Measurements from ENCODE around the gene NTN1.
"Not testable (repeated sequence)": the region's sequence is repeated elsewhere in the genome, so short reads cannot be mapped to it uniquely, and the experiment has no call there.

The NTN1 gene

GRCh38 chr17:9123594-9124553 lies 102.6 kb downstream of the NTN1 start:
- no peak for DNase-seq (ENCODE audit: low read depth)

GRCh38 chr17:9124554-9124935 lies 103.2 kb downstream of the NTN1 start:
- DNase-seq (ENCODE audit: low read depth) = no peak

DNA sequence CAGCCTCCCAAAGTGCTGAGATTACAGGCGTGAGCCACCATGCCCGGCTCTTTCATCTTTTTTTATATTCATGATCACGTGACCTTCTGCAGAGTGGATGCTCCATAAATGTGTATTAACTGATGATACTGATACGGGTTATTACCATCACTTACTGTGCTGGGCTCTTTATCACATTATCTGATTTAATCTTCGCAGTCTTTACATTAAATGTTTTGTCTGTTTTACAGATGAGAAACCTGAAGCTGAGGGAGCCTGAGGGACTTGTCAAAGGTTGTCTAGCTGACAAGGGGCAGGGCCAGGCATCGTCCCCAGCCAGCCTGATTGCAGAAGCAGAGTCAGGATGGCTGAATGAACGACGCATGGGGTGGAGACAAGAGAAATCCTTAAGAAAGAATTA lies 104.4 kb downstream of the NTN1 start:
- DNase-seq (ENCODE audit: low read depth) = no peak

DNA sequence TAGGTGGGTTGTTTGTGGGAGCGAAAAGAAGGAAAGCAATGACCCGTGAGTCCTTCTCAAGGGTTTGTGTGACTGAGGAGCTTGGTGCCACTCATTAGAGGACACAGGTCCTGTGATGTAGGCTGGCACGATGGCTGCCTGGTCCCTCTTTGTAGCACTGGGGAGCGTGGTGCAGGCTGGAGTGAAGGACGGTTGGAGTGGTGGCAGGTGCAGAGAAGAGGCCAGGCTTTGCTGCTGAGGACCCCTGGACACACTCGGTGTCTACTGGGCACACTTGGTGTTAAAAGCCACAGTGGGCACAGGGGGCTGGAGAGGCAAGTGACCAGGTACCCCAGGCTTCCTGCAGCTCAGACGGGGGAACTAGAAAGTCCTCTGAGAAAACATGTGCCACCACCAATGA lies 106.0 kb downstream of the NTN1 start:
- no peak for DNase-seq (ENCODE audit: low read depth)

- no peak for DNase-seq (ENCODE audit: low read depth)
Observed at GRCh38 chr17:9131371-9131770, 110.1 kb downstream of the NTN1 start.

- no peak for DNase-seq (ENCODE audit: low read depth)
Observed at GRCh38 chr17:9132291-9132690, 111.0 kb downstream of the NTN1 start.

GRCh38 chr17:9132944-9133610 lies 111.8 kb downstream of the NTN1 start:
- DNase-seq (ENCODE audit: low read depth) = no peak

DNA sequence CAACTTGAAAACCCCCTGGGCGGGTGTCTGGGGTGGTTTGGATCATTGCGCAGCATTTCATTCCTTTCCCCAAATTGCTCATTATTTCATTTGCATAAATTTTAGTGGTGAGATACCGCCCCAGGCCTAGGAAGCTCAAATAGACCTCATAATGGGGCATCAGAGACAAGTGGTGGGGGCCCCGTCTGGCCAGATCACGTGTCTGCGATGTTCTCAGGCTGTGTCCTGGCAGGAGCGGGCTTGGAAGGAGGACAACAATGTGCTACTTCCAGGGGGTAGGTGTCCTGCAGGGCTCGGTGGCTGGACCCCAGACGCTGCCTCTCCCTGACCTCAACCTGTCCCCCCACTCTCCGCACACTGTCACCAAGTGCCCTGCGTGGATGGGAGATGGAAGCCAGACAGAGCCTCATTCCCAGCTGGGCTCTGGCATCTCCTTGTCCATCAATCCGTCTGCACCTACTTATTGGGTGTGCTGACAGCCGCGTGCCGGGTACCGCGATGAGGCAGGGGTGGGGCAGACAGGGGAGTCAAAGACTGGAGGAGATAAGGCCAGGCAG lies 116.9 kb downstream of the NTN1 start:
- DNase-seq (ENCODE audit: low read depth) = no peak

- DNase-seq (ENCODE audit: low read depth) = no peak
Observed at GRCh38 chr17:9139695-9140094, 118.4 kb downstream of the NTN1 start.

GRCh38 chr17:9140550-9141424 lies 119.5 kb downstream of the NTN1 start:
- no peak for DNase-seq (ENCODE audit: low read depth)

DNA sequence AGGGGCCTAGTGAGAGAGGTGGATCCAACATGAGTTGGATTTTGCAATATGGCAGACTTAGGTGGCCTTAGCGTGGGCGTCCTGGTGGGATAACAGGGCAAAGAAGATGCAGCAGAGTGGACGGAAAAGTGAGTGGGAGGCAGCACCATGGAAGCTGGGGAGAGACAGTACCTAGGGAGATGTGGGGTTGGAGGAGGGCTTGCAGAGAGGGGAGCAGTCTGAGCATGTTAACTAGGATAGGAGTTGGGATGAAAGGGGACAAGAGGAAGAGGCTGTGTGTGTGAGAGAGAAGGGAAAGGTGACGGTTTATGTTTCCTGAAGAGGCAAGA lies 120.1 kb downstream of the NTN1 start:
- no peak for DNase-seq (ENCODE audit: low read depth)

GRCh38 chr17:9142772-9143494 lies 121.6 kb downstream of the NTN1 start:
- DNase-seq (ENCODE audit: low read depth) = no peak

DNA sequence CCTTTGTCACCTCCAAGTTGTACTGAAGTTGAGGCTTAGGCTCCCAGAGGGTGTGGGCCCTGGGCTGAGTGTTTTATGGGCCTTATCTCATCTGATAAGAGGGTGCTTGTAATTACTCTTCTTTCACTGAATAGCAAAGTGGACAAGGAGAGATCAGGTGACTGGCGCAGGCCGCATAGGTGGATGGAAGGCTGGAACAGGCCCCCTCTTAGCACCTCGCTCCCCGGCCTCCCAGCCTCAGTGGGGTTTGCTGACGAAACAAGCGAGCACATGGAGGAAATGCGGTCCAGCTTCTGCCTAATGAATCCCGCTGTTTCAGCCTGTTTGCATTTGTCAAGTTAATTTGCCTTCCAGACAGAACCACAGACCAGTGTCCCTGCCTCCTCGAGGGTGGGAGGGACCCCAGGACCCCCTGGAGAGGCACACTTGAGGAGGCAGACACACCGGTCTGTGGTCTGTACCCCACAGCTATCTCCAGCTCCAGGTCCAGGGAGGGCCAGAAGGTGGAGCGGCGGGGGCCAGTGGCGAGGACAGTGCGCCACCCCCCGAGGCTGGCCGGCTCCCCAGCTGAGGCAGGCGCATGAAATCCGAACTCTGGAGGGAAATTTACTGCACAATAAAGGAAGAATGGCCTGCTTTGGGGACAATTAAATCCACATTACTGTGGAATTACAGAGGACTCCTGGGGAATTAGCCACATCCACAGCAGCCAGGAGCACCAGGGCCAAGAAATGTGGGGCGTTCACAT lies 123.4 kb downstream of the NTN1 start:
- no peak for DNase-seq (ENCODE audit: low read depth)

- DNase-seq (ENCODE audit: low read depth) = no peak
Observed at GRCh38 chr17:9146064-9146463, 124.8 kb downstream of the NTN1 start.

GRCh38 chr17:9148905-9149525 lies 127.7 kb downstream of the NTN1 start:
- no peak for DNase-seq (ENCODE audit: low read depth)

DNA sequence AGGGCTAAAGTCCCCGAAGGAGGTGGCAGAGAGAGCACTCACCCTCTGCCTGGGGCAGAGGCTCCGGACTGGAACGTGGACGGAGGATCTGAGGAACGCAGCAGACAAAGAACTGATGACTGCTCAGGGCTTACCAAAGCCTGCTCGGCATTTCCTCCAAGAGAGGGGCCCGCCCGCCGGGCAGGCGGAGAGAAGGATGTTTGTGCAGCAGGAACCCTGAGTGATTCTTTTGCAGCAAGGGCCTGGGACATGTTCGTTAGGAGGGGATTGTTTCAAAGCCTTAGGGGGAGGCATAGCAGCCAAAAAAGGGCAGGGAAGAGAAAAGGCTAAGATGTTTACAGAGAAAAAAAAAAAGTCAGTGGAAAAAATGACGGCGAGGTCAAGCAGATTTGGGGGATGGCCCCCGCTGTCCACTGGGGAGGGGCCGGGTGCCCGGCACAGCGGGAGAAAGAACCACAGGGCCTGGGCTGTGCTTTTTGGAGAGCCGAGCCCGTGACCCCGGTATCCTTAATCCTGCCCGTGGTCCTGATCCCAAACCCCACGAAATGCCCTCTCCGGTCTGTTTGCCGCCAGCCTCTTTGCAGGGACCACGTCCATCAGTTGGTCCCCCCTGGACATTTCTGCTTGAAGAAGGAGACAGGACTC lies 129.3 kb downstream of the NTN1 start:
- no peak for DNase-seq (ENCODE audit: low read depth)

DNA sequence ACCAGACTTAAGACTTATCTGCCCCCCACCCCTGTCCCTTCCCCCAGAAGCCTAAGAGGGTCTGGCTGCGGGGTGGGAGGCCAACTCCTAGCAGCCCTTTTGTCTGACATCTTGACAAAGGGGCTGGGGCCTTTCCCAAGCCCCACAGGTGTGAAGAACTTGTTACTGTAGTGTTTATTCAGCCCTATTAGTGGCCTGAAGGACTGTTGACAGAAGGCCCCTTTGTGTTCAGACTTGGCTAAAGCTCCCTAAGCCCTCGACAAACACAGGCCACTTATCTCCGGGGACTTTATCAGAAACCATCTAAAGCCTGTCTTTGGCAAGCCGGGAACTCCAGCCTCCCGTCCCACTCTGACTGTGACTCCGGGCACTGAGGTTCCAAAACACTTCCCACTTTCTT lies 129.8 kb downstream of the NTN1 start:
- DNase-seq (ENCODE audit: low read depth) = no peak

DNA sequence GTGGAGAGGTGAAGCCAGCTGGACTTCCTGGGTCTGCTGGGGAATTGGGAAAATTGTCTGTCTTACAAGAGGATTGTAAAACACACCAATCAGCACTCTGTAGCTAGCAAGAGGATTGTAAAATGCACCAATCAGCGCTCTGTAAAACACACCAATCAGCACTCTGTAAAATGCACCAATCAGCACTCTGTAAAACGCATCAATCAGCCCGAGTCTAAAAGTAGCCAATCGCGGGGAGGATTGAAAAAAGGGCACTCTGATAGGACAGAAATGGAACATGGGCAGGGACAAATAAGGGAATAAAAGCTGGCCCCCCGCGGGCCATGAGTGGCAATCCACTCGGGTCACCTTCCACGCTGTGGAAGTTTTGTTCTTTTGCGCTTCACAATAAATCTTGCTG lies 130.4 kb downstream of the NTN1 start:
- not testable (repeated sequence) for DNase-seq (ENCODE audit: low read depth)

GRCh38 chr17:9158544-9159452 lies 137.5 kb downstream of the NTN1 start:
- DNase-seq (ENCODE audit: low read depth) = no peak
